CD14-positive monocyte (primary cell): ENCODE measurements around the gene FAM72A. TPM values are rescaled to one million over a fixed set of nuclear protein-coding genes. Genes with fewer than 3 reads are reported as not detected.
"Not testable (repeated sequence)": the region's sequence is repeated elsewhere in the genome, so short reads cannot be mapped to it uniquely, and the experiment has no call there.

Experiments
- DNase-seq, 3 donors: peaks; one replicate each; pipeline ENCODE4 v3.0.0-alpha.2; 2011 to 2022
- H2AFZ ChIP-seq: 2 replicates; pipeline ENCODE4 v1.6.0; 2012; ENCODE audit warnings: mild to moderate bottlenecking, low read depth, low read length, inconsistent platforms; ENCODE audit not compliant: insufficient read depth, poor library complexity, severe bottlenecking
- H3K27ac ChIP-seq, 2 donors: 1 replicate in 1 of 2; 2 replicates in 1 of 2; pipeline ENCODE4 v1.5.1; 2012 to 2013; ENCODE audit warnings: low read length in 2 of 2, control low read depth in 1 of 2, inconsistent platforms in 1 of 2, low read depth in 1 of 2, mild to moderate bottlenecking in 1 of 2
- H3K27me3 ChIP-seq, 2 donors: one replicate each; pipeline versions ENCODE4 v1.6.0 to v1.6.1; 2011 to 2013; ENCODE audit warnings: low read length in 2 of 2; ENCODE audit not compliant: control insufficient read depth in 2 of 2, insufficient read depth in 2 of 2
- H3K36me3 ChIP-seq, 2 donors: replicated peaks in 1 of 2; 1 replicate in 1 of 2; 2 replicates in 1 of 2; pipeline versions ENCODE4 v1.5.1 to v1.6.1; 2012 to 2013; ENCODE audit warnings: low read length in 2 of 2, control low read depth in 1 of 2, inconsistent platforms in 1 of 2, mild to moderate bottlenecking in 1 of 2; ENCODE audit not compliant: insufficient read depth in 2 of 2, control insufficient read depth in 1 of 2
- H3K4me1 ChIP-seq, 2 donors: 1 replicate in 1 of 2; 2 replicates in 1 of 2; pipeline versions ENCODE4 v1.5.1 to v1.6.1; 2012 to 2013; ENCODE audit warnings: low read length in 2 of 2, control low read depth in 1 of 2, inconsistent platforms in 1 of 2, mild to moderate bottlenecking in 1 of 2, moderate library complexity in 1 of 2; ENCODE audit not compliant: insufficient read depth in 2 of 2, control insufficient read depth in 1 of 2
- H3K4me2 ChIP-seq: replicated peaks from 2 replicates; pipeline ENCODE3; 2012; ENCODE audit warnings: low read length, moderate library complexity, mild to moderate bottlenecking; ENCODE audit not compliant: poor library complexity, severe bottlenecking; ENCODE audit errors: extremely low read depth
- H3K4me3 ChIP-seq, 3 experiments: fragments of 200-600 bp in 1 of 3; sonication (generic) in 1 of 3; replicated peaks in 1 of 3; 1 replicate in 2 of 3; 2 replicates in 1 of 3; pipeline ENCODE4 v1.5.1; 2011 to 2013; ENCODE audit warnings: low read length in 3 of 3, mild to moderate bottlenecking in 3 of 3, control low read depth in 2 of 3, low read depth in 2 of 3, inconsistent platforms in 1 of 3, moderate library complexity in 1 of 3
- H3K79me2 ChIP-seq: 2 replicates; pipeline ENCODE4 v1.6.0; 2012; ENCODE audit warnings: mild to moderate bottlenecking, control low read depth, inconsistent platforms, low read length, moderate library complexity; ENCODE audit not compliant: insufficient read depth
- H3K9ac ChIP-seq: 2 replicates; pipeline ENCODE4 v1.6.0; 2017; ENCODE audit warnings: low read length, mild to moderate bottlenecking; ENCODE audit not compliant: insufficient read depth, poor library complexity, severe bottlenecking
- H3K9me3 ChIP-seq, 2 donors: replicated peaks in 1 of 2; 1 replicate in 1 of 2; 2 replicates in 1 of 2; pipeline versions ENCODE4 v1.5.1 to v1.6.1; 2012 to 2013; ENCODE audit warnings: low read length in 2 of 2, control low read depth in 1 of 2; ENCODE audit not compliant: control insufficient read depth in 1 of 2, insufficient read depth in 1 of 2
- H4K20me1 ChIP-seq: 2 replicates; pipeline ENCODE4 v1.6.0; 2012; ENCODE audit warnings: mild to moderate bottlenecking, low read length, control low read depth, moderate library complexity; ENCODE audit not compliant: insufficient read depth
- H3K27ac Mint-ChIP-seq, 7 donors: one replicate each; pipeline ENCODE4 v1.8.0; 2020; ENCODE audit warnings: mild to moderate bottlenecking in 7 of 7, mixed read lengths in 7 of 7, moderate library complexity in 6 of 7, inconsistent platforms in 2 of 7
- H3K27me3 Mint-ChIP-seq, 3 donors: one replicate each; pipeline ENCODE4 v1.8.0; 2021 to 2022; ENCODE audit warnings: low read depth in 3 of 3, mild to moderate bottlenecking in 3 of 3, mixed read lengths in 3 of 3, moderate library complexity in 3 of 3, inconsistent platforms in 1 of 3
- H3K36me3 Mint-ChIP-seq, 2 donors: one replicate each; pipeline ENCODE4 v1.8.0; 2020; ENCODE audit warnings: mixed read lengths in 2 of 2, inconsistent platforms in 1 of 2, mild to moderate bottlenecking in 1 of 2
- H3K4me1 Mint-ChIP-seq: one replicate; pipeline ENCODE4 v1.8.0; 2020; ENCODE audit warnings: mild to moderate bottlenecking, mixed read lengths
- H3K4me3 Mint-ChIP-seq, 2 donors: one replicate each; pipeline ENCODE4 v1.8.0; 2020; ENCODE audit warnings: mild to moderate bottlenecking in 2 of 2, mixed read lengths in 2 of 2, moderate library complexity in 1 of 2
- H3K9me3 Mint-ChIP-seq, 7 donors: one replicate each; pipeline ENCODE4 v1.8.0; 2020 to 2022; ENCODE audit warnings: mixed read lengths in 7 of 7, mild to moderate bottlenecking in 6 of 7, moderate library complexity in 6 of 7, inconsistent platforms in 2 of 7
- CTCF ChIP-seq: fragments of 200-600 bp; IDR thresholded peaks from one replicate; pipeline ENCODE4 v1.8.0; 2022; ENCODE audit warnings: antibody characterized with exemption, mild to moderate bottlenecking
- WGBS: methylation state at CpG from one replicate; pipeline ENCODE4 v1.1.5; 2013; ENCODE audit warnings: missing lambda C conversion rate; ENCODE audit not compliant: insufficient coverage; 5-methylcytosine and 5-hydroxymethylcytosine counted together
- intact Hi-C, 2 donors: fragments of 100-400 bp; cut with micrococcal nuclease; formaldehyde crosslinking; loops; one replicate each; pipeline versions ENCODE4 v1.15.0 to v1.15.1; 2023
- polyA plus RNA-seq, 3 donors: library from polyadenylated mRNA; depleted of rRNA in 1 of 3; unstranded in 2 of 3; stranded (reverse) in 1 of 3; fragments of 300-500 nt in 2 of 3; fragments of >200 nt in 1 of 3; fragmentation: Illumina TruSeq in 2 of 3; gene quantifications; 1 replicate in 2 of 3; 2 replicates in 1 of 3; pipeline ENCODE4 v1.2.3, GENCODE V29; 2012 to 2021

Gene FAM72A
- polyA plus RNA-seq, 3 donors = 3.9 to 6.3 (median 6.0) TPM

- H4K20me1 ChIP-seq, H3K27me3 ChIP-seq, H3K4me2 ChIP-seq, H3K9ac ChIP-seq, H3K36me3 ChIP-seq, H2AFZ ChIP-seq, H3K9me3 Mint-ChIP-seq, H3K9me3 ChIP-seq, H3K27me3 Mint-ChIP-seq, H3K79me2 ChIP-seq, H3K36me3 Mint-ChIP-seq, intact Hi-C loops: not testable (repeated sequence)
- H3K4me3 ChIP-seq = peak overlapping the region; percentile 16 to 61 (median 44)
- H3K27ac ChIP-seq = peak overlapping the region in 1 of 2 donors; percentile 67
- Mint-ChIP-seq H3K4me1 (peaks cover 18% of the 10 kb centered on the region), H3K27ac (peak overlapping the region; percentile 75 to 92 (median 91)), H3K4me3 (peak overlapping the region; percentile 62 to 83)
- peaks cover 20 to 29% of the 10 kb centered on the region in 2 donors for H3K4me1 ChIP-seq
- no CpG with 5 or more reads among the region's 4 CpGs for WGBS
- peak; percentile 22 for TF ChIP-seq CTCF
- peak; percentile 23 to 55 (median 53) for DNase-seq
Observed at GRCh38 chr1:206175459-206176113, 27.1 kb downstream of the FAM72A start.

- H3K27me3 ChIP-seq, H4K20me1 ChIP-seq, H3K36me3 ChIP-seq, H3K4me3 ChIP-seq, H3K36me3 Mint-ChIP-seq, H3K4me2 ChIP-seq, H3K27me3 Mint-ChIP-seq, H3K27ac ChIP-seq, H3K79me2 ChIP-seq, H3K9me3 ChIP-seq, DNase-seq, intact Hi-C loops, H3K9me3 Mint-ChIP-seq, H3K9ac ChIP-seq, H2AFZ ChIP-seq, H3K4me3 Mint-ChIP-seq: not testable (repeated sequence)
- no CpG with 5 or more reads among the region's 7 CpGs for WGBS
- Mint-ChIP-seq H3K27ac (peak overlapping the region in 2 of 7 donors; percentile 20 to 46), H3K4me1 (peaks cover 20% of the 10 kb centered on the region)
- H3K4me1 ChIP-seq = peaks cover 20 to 28% of the 10 kb centered on the region in 2 donors
Observed at GRCh38 chr1:206174182-206174868, 28.3 kb downstream of the FAM72A start.

- H3K36me3 Mint-ChIP-seq = not testable (repeated sequence)
Observed at GRCh38 chr1:206173110-206173719, 29.4 kb downstream of the FAM72A start.

More at GRCh38 chr1:206173110-206173719, 29.4 kb downstream of the FAM72A start:
- WGBS = no CpG with 5 or more reads among the region's 2 CpGs
- H3K4me2 ChIP-seq, H3K4me3 ChIP-seq, H3K9me3 Mint-ChIP-seq, H3K27ac ChIP-seq, DNase-seq, H3K79me2 ChIP-seq, intact Hi-C loops, H2AFZ ChIP-seq, H3K9ac ChIP-seq, H3K36me3 ChIP-seq, H3K27me3 ChIP-seq, H3K27me3 Mint-ChIP-seq, H4K20me1 ChIP-seq, H3K4me3 Mint-ChIP-seq, H3K9me3 ChIP-seq, H3K27ac Mint-ChIP-seq: not testable (repeated sequence)
- H3K4me1 ChIP-seq = peaks cover 13 to 18% of the 10 kb centered on the region in 2 donors
- H3K4me1 Mint-ChIP-seq = peaks cover 11% of the 10 kb centered on the region
